WTC11 (cell line): ENCODE data around the gene EHD2. TPM values are rescaled to one million over a fixed set of nuclear protein-coding genes. Genes with fewer than 3 reads are reported as not detected.

Experiments
- ATAC-seq: fragments of 200-7000 bp; cut with Tn5 transposase; 2 replicates; pipeline ENCODE4 v1.10.0; 2021; ENCODE audit warnings: mild to moderate bottlenecking, moderate library complexity
- CTCF ChIA-PET: fragments of 300-600 bp; sonication (Branson Sonifier 250); formaldehyde crosslinking; loops from one replicate; lab custom pipeline; 2021; ENCODE audit warnings: antibody characterized with exemption; lab: Charles Lee
- POLR2A ChIA-PET: fragments of 350-600 bp; sonication (Branson Sonifier 250); formaldehyde crosslinking; loops from one replicate; lab custom pipeline; 2021; ENCODE audit warnings: antibody characterized with exemption; lab: Charles Lee
- DNase-seq: peaks from one replicate; pipeline ENCODE4 v3.0.0; 2021; ENCODE audit warnings: low spot score
- H3K27ac Mint-ChIP-seq: 2 replicates; pipeline ENCODE4 v1.8.0; 2021; ENCODE audit warnings: mixed read lengths
- H3K27me3 Mint-ChIP-seq: 2 replicates; pipeline ENCODE4 v1.8.0; 2021; ENCODE audit warnings: low read depth, mild to moderate bottlenecking, moderate library complexity, mixed read lengths
- H3K36me3 Mint-ChIP-seq: 2 replicates; pipeline ENCODE4 v1.8.0; 2021; ENCODE audit warnings: mixed read lengths
- H3K4me1 Mint-ChIP-seq: 2 replicates; pipeline ENCODE4 v1.8.0; 2022; ENCODE audit warnings: mixed read lengths
- H3K4me3 Mint-ChIP-seq: 2 replicates; pipeline ENCODE4 v1.8.0; 2021; ENCODE audit warnings: mild to moderate bottlenecking, moderate library complexity, mixed read lengths
- H3K9me3 Mint-ChIP-seq: 2 replicates; pipeline ENCODE4 v1.8.0; 2021; ENCODE audit warnings: mixed read lengths
- CREM ChIP-seq: sonication (generic); formaldehyde crosslinking; IDR thresholded peaks from 2 replicates; pipeline ENCODE4 v1.8.1; 2022; ENCODE audit warnings: mild to moderate bottlenecking, missing genetic modification reagents, moderate library complexity
- JAZF1 ChIP-seq: fragments of 250-450 bp; sonication (Bioruptor Pico); IDR thresholded peaks from 2 replicates; pipeline ENCODE4 v1.9.0; 2021; ENCODE audit warnings: moderate library complexity, mild to moderate bottlenecking, inconsistent platforms
- RELA ChIP-seq: sonication (generic); formaldehyde crosslinking; IDR thresholded peaks from 2 replicates; pipeline ENCODE4 v1.8.1; 2022; ENCODE audit warnings: missing genetic modification reagents, mild to moderate bottlenecking, borderline replicate concordance
- SMAD4 ChIP-seq: sonication (generic); formaldehyde crosslinking; IDR thresholded peaks from 2 replicates; pipeline ENCODE4 v1.8.0; 2022; ENCODE audit warnings: mild to moderate bottlenecking, missing genetic modification reagents
- TP53 ChIP-seq: sonication (generic); formaldehyde crosslinking; IDR thresholded peaks from 2 replicates; pipeline ENCODE4 v1.8.1; 2023; ENCODE audit warnings: mild to moderate bottlenecking, missing genetic modification reagents
- ZNF396 ChIP-seq: fragments of 250-450 bp; sonication (Bioruptor Pico); IDR thresholded peaks from 2 replicates; pipeline ENCODE4 v1.8.0; 2021; ENCODE audit warnings: mild to moderate bottlenecking, moderate library complexity, borderline replicate concordance
- ZNF671 ChIP-seq: fragments of 250-450 bp; sonication (Bioruptor Pico); IDR thresholded peaks from 2 replicates; pipeline ENCODE4 v1.8.0; 2021; ENCODE audit warnings: mild to moderate bottlenecking
- total RNA-seq: library from RNA; stranded (reverse); gene quantifications from 3 replicates; pipeline ENCODE4 v1.2.3, GENCODE V29; 2021
- TF ChIP-seq, protein P1 (sequence below): sonication (generic); formaldehyde crosslinking; IDR thresholded peaks from 2 replicates; pipeline ENCODE4 v1.8.1; 2023; ENCODE audit warnings: mild to moderate bottlenecking, missing genetic modification reagents, moderate library complexity
- TF ChIP-seq, protein P2 (sequence below): fragments of 250-450 bp; sonication (Bioruptor Pico); IDR thresholded peaks from 2 replicates; pipeline ENCODE4 v2.1.2; 2022; ENCODE audit warnings: mild to moderate bottlenecking, moderate library complexity
- TF ChIP-seq, protein P3 (sequence below): sonication (generic); formaldehyde crosslinking; IDR thresholded peaks from 2 replicates; pipeline ENCODE4 v1.8.0; 2023; ENCODE audit warnings: missing genetic modification reagents, mild to moderate bottlenecking, borderline replicate concordance
- TF ChIP-seq, protein P4 (sequence below): sonication (generic); formaldehyde crosslinking; IDR thresholded peaks from 2 replicates; pipeline ENCODE4 v1.8.0; 2023; ENCODE audit warnings: mild to moderate bottlenecking, missing genetic modification reagents
- TF ChIP-seq, protein P5 (sequence below): sonication (generic); formaldehyde crosslinking; IDR thresholded peaks from 2 replicates; pipeline ENCODE4 v1.8.0; 2023; ENCODE audit warnings: missing genetic modification reagents
- TF ChIP-seq, protein P6 (sequence below): fragments of 200-600 bp; IDR thresholded peaks from 2 replicates; pipeline ENCODE4 v1.8.0; 2022; ENCODE audit warnings: antibody characterized with exemption
- TF ChIP-seq, protein P7 (sequence below): fragments of 250-450 bp; sonication (Bioruptor Pico); IDR thresholded peaks from 2 replicates; pipeline ENCODE4 v1.9.0; 2021; ENCODE audit warnings: mild to moderate bottlenecking
- TF ChIP-seq, protein P8 (sequence below): sonication (generic); formaldehyde crosslinking; IDR thresholded peaks from 2 replicates; pipeline ENCODE4 v1.8.1; 2023; ENCODE audit warnings: mild to moderate bottlenecking, missing genetic modification reagents
- TF ChIP-seq, protein P9 (sequence below): sonication (generic); formaldehyde crosslinking; IDR thresholded peaks from 2 replicates; pipeline ENCODE4 v1.8.0; 2022; ENCODE audit warnings: missing genetic modification reagents
- TF ChIP-seq, protein P10 (sequence below): sonication (generic); formaldehyde crosslinking; IDR thresholded peaks from 2 replicates; pipeline ENCODE4 v1.8.1; 2022; ENCODE audit warnings: low read depth, missing genetic modification reagents, borderline replicate concordance

Gene EHD2
- total RNA-seq, 1 experiment from 2014 or later = 11.8 TPM

DNA sequence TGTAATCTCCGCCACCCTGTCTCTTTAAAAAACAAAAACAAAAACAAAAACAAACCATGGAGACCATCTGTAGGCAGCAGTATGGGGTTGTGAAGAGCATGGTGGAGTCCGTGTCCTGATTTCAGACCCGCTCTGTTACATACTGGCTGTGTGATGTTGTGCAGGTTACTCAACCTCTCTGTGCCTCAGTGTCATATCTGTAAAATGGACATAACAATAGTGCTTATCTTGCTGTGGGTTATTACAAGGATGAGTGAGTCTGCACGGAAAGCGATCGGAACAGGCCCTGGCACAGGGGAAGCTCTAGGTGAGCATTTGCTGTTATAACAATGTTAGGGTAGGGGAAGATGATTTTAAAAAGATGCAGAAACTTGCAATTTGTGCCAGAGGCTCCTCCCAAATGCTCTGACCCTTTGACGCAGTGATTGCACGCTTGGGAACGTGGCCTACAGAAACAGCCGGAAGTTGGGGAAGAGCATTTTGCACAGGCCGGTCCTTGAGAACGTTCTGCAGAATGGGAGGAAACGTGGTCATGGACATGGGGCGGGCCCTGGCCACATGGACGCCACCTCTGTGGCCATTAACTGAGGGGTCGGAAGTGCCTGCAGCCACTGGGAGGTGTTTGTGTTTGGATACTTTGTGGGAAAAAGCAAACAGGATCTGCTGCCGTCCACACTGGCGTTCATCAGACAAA lies 49.5 kb downstream of the EHD2 start:
- ChIA-PET POLR2A (no interaction called here), CTCF (interaction anchor here (0.7 to 8.5 kb wide), 2 partner anchors 10 to 26 kb away, joined by 5 to 368 read pairs; no protein-coding TSS in a partner anchor)
- H3K9me3 Mint-ChIP-seq = peaks cover 4% of the 10 kb centered on the region
- TF ChIP-seq TP53 (CRISPR knock-in tag) (no peak), ZNF671 (CRISPR knock-in tag) (no peak), SMAD4 (CRISPR knock-in tag) (no peak), ZNF396 (CRISPR knock-in tag) (no peak), RELA (CRISPR knock-in tag) (no peak), JAZF1 (CRISPR knock-in tag) (no peak), CREM (CRISPR knock-in tag) (no peak)
- TF ChIP-seq, protein P1, sequence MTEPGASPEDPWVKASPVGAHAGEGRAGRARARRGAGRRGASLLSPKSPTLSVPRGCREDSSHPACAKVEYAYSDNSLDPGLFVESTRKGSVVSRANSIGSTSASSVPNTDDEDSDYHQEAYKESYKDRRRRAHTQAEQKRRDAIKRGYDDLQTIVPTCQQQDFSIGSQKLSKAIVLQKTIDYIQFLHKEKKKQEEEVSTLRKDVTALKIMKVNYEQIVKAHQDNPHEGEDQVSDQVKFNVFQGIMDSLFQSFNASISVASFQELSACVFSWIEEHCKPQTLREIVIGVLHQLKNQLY (CRISPR knock-in tag) = no peak
- TF ChIP-seq, protein P2, sequence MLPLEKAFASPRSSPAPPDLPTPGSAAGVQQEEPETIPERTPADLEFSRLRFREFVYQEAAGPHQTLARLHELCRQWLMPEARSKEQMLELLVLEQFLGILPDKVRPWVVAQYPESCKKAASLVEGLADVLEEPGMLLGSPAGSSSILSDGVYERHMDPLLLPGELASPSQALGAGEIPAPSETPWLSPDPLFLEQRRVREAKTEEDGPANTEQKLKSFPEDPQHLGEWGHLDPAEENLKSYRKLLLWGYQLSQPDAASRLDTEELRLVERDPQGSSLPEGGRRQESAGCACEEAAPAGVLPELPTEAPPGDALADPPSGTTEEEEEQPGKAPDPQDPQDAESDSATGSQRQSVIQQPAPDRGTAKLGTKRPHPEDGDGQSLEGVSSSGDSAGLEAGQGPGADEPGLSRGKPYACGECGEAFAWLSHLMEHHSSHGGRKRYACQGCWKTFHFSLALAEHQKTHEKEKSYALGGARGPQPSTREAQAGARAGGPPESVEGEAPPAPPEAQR (CRISPR knock-in tag) = no peak
- TF ChIP-seq, protein P3, sequence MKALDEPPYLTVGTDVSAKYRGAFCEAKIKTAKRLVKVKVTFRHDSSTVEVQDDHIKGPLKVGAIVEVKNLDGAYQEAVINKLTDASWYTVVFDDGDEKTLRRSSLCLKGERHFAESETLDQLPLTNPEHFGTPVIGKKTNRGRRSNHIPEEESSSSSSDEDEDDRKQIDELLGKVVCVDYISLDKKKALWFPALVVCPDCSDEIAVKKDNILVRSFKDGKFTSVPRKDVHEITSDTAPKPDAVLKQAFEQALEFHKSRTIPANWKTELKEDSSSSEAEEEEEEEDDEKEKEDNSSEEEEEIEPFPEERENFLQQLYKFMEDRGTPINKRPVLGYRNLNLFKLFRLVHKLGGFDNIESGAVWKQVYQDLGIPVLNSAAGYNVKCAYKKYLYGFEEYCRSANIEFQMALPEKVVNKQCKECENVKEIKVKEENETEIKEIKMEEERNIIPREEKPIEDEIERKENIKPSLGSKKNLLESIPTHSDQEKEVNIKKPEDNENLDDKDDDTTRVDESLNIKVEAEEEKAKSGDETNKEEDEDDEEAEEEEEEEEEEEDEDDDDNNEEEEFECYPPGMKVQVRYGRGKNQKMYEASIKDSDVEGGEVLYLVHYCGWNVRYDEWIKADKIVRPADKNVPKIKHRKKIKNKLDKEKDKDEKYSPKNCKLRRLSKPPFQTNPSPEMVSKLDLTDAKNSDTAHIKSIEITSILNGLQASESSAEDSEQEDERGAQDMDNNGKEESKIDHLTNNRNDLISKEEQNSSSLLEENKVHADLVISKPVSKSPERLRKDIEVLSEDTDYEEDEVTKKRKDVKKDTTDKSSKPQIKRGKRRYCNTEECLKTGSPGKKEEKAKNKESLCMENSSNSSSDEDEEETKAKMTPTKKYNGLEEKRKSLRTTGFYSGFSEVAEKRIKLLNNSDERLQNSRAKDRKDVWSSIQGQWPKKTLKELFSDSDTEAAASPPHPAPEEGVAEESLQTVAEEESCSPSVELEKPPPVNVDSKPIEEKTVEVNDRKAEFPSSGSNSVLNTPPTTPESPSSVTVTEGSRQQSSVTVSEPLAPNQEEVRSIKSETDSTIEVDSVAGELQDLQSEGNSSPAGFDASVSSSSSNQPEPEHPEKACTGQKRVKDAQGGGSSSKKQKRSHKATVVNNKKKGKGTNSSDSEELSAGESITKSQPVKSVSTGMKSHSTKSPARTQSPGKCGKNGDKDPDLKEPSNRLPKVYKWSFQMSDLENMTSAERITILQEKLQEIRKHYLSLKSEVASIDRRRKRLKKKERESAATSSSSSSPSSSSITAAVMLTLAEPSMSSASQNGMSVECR (CRISPR knock-in tag) = no peak
- TF ChIP-seq, protein P4, sequence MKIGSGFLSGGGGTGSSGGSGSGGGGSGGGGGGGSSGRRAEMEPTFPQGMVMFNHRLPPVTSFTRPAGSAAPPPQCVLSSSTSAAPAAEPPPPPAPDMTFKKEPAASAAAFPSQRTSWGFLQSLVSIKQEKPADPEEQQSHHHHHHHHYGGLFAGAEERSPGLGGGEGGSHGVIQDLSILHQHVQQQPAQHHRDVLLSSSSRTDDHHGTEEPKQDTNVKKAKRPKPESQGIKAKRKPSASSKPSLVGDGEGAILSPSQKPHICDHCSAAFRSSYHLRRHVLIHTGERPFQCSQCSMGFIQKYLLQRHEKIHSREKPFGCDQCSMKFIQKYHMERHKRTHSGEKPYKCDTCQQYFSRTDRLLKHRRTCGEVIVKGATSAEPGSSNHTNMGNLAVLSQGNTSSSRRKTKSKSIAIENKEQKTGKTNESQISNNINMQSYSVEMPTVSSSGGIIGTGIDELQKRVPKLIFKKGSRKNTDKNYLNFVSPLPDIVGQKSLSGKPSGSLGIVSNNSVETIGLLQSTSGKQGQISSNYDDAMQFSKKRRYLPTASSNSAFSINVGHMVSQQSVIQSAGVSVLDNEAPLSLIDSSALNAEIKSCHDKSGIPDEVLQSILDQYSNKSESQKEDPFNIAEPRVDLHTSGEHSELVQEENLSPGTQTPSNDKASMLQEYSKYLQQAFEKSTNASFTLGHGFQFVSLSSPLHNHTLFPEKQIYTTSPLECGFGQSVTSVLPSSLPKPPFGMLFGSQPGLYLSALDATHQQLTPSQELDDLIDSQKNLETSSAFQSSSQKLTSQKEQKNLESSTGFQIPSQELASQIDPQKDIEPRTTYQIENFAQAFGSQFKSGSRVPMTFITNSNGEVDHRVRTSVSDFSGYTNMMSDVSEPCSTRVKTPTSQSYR (CRISPR knock-in tag) = no peak
- TF ChIP-seq, protein P5, sequence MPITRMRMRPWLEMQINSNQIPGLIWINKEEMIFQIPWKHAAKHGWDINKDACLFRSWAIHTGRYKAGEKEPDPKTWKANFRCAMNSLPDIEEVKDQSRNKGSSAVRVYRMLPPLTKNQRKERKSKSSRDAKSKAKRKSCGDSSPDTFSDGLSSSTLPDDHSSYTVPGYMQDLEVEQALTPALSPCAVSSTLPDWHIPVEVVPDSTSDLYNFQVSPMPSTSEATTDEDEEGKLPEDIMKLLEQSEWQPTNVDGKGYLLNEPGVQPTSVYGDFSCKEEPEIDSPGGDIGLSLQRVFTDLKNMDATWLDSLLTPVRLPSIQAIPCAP (CRISPR knock-in tag) = no peak
- TF ChIP-seq, protein P6, sequence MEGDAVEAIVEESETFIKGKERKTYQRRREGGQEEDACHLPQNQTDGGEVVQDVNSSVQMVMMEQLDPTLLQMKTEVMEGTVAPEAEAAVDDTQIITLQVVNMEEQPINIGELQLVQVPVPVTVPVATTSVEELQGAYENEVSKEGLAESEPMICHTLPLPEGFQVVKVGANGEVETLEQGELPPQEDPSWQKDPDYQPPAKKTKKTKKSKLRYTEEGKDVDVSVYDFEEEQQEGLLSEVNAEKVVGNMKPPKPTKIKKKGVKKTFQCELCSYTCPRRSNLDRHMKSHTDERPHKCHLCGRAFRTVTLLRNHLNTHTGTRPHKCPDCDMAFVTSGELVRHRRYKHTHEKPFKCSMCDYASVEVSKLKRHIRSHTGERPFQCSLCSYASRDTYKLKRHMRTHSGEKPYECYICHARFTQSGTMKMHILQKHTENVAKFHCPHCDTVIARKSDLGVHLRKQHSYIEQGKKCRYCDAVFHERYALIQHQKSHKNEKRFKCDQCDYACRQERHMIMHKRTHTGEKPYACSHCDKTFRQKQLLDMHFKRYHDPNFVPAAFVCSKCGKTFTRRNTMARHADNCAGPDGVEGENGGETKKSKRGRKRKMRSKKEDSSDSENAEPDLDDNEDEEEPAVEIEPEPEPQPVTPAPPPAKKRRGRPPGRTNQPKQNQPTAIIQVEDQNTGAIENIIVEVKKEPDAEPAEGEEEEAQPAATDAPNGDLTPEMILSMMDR = no peak
- TF ChIP-seq, protein P7, sequence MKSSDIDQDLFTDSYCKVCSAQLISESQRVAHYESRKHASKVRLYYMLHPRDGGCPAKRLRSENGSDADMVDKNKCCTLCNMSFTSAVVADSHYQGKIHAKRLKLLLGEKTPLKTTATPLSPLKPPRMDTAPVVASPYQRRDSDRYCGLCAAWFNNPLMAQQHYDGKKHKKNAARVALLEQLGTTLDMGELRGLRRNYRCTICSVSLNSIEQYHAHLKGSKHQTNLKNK (CRISPR knock-in tag) = no peak
- TF ChIP-seq, protein P8, sequence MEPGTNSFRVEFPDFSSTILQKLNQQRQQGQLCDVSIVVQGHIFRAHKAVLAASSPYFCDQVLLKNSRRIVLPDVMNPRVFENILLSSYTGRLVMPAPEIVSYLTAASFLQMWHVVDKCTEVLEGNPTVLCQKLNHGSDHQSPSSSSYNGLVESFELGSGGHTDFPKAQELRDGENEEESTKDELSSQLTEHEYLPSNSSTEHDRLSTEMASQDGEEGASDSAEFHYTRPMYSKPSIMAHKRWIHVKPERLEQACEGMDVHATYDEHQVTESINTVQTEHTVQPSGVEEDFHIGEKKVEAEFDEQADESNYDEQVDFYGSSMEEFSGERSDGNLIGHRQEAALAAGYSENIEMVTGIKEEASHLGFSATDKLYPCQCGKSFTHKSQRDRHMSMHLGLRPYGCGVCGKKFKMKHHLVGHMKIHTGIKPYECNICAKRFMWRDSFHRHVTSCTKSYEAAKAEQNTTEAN = no peak
- TF ChIP-seq, protein P9, sequence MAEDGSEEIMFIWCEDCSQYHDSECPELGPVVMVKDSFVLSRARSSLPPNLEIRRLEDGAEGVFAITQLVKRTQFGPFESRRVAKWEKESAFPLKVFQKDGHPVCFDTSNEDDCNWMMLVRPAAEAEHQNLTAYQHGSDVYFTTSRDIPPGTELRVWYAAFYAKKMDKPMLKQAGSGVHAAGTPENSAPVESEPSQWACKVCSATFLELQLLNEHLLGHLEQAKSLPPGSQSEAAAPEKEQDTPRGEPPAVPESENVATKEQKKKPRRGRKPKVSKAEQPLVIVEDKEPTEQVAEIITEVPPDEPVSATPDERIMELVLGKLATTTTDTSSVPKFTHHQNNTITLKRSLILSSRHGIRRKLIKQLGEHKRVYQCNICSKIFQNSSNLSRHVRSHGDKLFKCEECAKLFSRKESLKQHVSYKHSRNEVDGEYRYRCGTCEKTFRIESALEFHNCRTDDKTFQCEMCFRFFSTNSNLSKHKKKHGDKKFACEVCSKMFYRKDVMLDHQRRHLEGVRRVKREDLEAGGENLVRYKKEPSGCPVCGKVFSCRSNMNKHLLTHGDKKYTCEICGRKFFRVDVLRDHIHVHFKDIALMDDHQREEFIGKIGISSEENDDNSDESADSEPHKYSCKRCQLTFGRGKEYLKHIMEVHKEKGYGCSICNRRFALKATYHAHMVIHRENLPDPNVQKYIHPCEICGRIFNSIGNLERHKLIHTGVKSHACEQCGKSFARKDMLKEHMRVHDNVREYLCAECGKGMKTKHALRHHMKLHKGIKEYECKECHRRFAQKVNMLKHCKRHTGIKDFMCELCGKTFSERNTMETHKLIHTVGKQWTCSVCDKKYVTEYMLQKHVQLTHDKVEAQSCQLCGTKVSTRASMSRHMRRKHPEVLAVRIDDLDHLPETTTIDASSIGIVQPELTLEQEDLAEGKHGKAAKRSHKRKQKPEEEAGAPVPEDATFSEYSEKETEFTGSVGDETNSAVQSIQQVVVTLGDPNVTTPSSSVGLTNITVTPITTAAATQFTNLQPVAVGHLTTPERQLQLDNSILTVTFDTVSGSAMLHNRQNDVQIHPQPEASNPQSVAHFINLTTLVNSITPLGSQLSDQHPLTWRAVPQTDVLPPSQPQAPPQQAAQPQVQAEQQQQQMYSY (CRISPR knock-in tag) = no peak
- TF ChIP-seq, protein P10, sequence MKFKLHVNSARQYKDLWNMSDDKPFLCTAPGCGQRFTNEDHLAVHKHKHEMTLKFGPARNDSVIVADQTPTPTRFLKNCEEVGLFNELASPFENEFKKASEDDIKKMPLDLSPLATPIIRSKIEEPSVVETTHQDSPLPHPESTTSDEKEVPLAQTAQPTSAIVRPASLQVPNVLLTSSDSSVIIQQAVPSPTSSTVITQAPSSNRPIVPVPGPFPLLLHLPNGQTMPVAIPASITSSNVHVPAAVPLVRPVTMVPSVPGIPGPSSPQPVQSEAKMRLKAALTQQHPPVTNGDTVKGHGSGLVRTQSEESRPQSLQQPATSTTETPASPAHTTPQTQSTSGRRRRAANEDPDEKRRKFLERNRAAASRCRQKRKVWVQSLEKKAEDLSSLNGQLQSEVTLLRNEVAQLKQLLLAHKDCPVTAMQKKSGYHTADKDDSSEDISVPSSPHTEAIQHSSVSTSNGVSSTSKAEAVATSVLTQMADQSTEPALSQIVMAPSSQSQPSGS (CRISPR knock-in tag) = no peak
- H3K27ac Mint-ChIP-seq = peak overlapping the region; percentile 79; the same call in 1 of the 2 replicates
- no peak overlapping the region for H3K4me3 Mint-ChIP-seq
- peaks cover 11% of the 10 kb centered on the region for H3K4me1 Mint-ChIP-seq
- ATAC-seq = no peak
- DNase-seq = no peak
- H3K36me3 Mint-ChIP-seq = peaks cover 16% of the 10 kb centered on the region
- H3K27me3 Mint-ChIP-seq = no peaks in the 10 kb centered on the region
